Parathyroid adenoma (tissue), 2 donors: ENCODE measurements around the gene SURF1.

Experiments used
- H2AFZ ChIP-seq: fragments of 300-600 bp; sonication (generic); one replicate; pipeline ENCODE4 v1.7.0; 2017; ENCODE audit warnings: antibody characterized with exemption, mild to moderate bottlenecking
- H3K27ac ChIP-seq: fragments of 300-600 bp; sonication (generic); one replicate; pipeline ENCODE4 v1.7.0; 2017
- H3K27me3 ChIP-seq: fragments of 300-600 bp; sonication (generic); one replicate; pipeline ENCODE4 v1.7.0; 2017; ENCODE audit warnings: low read length; ENCODE audit not compliant: control insufficient read depth, insufficient read depth
- H3K36me3 ChIP-seq: fragments of 300-600 bp; sonication (generic); one replicate; pipeline ENCODE4 v1.7.0; 2017; ENCODE audit warnings: low read length; ENCODE audit not compliant: control insufficient read depth, insufficient read depth
- H3K4me1 ChIP-seq: fragments of 300-600 bp; sonication (generic); one replicate; pipeline ENCODE4 v1.7.0; 2017; ENCODE audit warnings: control low read depth
- H3K4me2 ChIP-seq: fragments of 300-600 bp; sonication (generic); one replicate; pipeline ENCODE4 v1.7.0; 2017; ENCODE audit warnings: low read length
- H3K4me3 ChIP-seq: fragments of 300-600 bp; sonication (generic); one replicate; pipeline ENCODE4 v1.7.0; 2017; ENCODE audit warnings: low read depth, low read length
- H3K79me2 ChIP-seq: fragments of 300-600 bp; sonication (generic); one replicate; pipeline ENCODE4 v1.7.0; 2017; ENCODE audit warnings: control low read depth
- H3K9ac ChIP-seq: fragments of 300-600 bp; sonication (generic); one replicate; pipeline ENCODE4 v1.7.0; 2017; ENCODE audit warnings: mild to moderate bottlenecking
- H3K9me3 ChIP-seq: fragments of 300-600 bp; sonication (generic); one replicate; pipeline ENCODE4 v1.7.0; 2017; ENCODE audit warnings: low read length; ENCODE audit not compliant: control insufficient read depth
- TF ChIP-seq, protein P1 (sequence below): fragments of 300-600 bp; sonication (generic); IDR thresholded peaks from one replicate; pipeline ENCODE4 v1.7.0; 2017; ENCODE audit warnings: antibody characterized with exemption, mild to moderate bottlenecking
- donor health status: primary hyperparathyroidism.

Gene SURF1

DNA sequence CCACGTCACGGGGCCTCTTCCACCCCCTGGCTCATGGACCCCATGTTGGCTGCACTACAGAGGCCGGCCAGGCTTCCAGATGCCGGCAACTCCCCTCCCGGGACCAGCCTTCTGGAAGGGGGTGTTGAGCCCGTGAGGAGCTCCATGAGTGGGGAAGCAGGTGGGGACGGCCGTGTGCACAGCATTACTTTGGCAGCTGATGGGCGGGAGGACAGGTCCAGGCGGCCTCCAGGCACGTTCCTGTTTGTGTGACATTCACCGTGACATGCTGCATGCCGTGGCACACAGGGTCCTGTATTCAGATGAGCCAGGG, 52.2 kb downstream of the SURF1 start:
- TF ChIP-seq, protein P1, sequence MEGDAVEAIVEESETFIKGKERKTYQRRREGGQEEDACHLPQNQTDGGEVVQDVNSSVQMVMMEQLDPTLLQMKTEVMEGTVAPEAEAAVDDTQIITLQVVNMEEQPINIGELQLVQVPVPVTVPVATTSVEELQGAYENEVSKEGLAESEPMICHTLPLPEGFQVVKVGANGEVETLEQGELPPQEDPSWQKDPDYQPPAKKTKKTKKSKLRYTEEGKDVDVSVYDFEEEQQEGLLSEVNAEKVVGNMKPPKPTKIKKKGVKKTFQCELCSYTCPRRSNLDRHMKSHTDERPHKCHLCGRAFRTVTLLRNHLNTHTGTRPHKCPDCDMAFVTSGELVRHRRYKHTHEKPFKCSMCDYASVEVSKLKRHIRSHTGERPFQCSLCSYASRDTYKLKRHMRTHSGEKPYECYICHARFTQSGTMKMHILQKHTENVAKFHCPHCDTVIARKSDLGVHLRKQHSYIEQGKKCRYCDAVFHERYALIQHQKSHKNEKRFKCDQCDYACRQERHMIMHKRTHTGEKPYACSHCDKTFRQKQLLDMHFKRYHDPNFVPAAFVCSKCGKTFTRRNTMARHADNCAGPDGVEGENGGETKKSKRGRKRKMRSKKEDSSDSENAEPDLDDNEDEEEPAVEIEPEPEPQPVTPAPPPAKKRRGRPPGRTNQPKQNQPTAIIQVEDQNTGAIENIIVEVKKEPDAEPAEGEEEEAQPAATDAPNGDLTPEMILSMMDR, result no peak
- Histone ChIP-seq H3K4me3 (no peak overlapping the region), H3K27me3 (no peaks in the 10 kb centered on the region), H3K79me2 (no peaks in the 10 kb centered on the region), H3K36me3 (no peaks in the 10 kb centered on the region), H3K27ac (no peak overlapping the region), H3K9ac (no peak overlapping the region), H3K9me3 (no peaks in the 10 kb centered on the region), H3K4me2 (no peak overlapping the region), H2AFZ (no peak overlapping the region), H3K4me1 (no peaks in the 10 kb centered on the region)

DNA sequence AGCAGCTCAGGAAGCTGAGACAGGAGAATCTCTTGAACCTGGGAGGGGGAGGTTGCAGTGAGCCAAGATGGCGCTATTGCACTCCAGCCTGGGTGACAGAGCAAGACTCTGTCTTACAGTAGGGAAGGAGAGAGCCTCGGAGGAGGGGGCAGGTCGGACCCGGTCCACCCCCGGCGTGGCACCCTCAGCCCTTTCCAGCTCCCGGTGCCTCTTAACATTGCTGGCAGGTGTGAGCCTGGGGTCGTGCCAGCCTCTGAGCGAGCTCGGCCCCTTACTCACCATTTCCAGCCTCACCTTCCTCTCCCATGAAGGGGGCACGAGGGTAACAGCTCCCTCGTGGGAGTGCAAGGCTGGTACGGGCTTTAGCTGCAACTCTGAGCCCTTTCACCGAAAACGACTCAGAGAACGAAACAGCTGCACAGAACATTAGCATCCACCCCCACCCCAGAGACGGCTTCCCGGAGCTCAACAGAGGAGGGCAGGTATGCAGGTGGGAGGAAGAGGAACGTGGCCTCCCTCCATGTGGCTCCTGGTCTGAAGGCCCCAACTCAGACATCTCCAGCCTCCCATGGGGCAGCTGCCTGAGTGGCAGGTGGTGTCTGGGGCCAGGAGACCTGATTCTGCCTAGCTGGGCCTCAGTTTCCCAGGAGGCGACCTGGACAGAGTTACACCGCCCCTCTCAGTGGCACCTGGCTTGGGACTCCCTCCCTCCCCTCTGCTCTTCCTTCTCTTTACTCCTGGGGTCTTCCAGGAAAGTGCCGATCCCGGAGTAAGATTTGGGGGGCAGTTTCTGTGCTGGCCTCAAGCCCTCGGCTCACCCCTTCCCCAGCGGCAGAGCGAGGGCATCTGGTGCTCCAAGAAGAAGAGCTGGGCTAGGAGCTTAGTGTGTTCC, 52.8 kb downstream of the SURF1 start:
- TF ChIP-seq, protein P1, result no peak
- H3K4me1 ChIP-seq, result no peaks in the 10 kb centered on the region
- no peak overlapping the region for H3K4me3 ChIP-seq
- no peak overlapping the region for H3K9ac ChIP-seq
- H3K9me3 ChIP-seq, result no peaks in the 10 kb centered on the region
- no peaks in the 10 kb centered on the region for H3K79me2 ChIP-seq
- H2AFZ ChIP-seq, result no peak overlapping the region
- no peaks in the 10 kb centered on the region for H3K36me3 ChIP-seq
- H3K27me3 ChIP-seq, result no peaks in the 10 kb centered on the region
- H3K27ac ChIP-seq, result no peak overlapping the region
- no peak overlapping the region for H3K4me2 ChIP-seq
